Nephron progenitor cell (in vitro differentiated cells): ENCODE measurements around the gene KIRREL3.

Experiments
- DNase-seq: peaks from one replicate; pipeline ENCODE4 v3.0.0; 2021
- H3K27ac Mint-ChIP-seq: 2 replicates; pipeline ENCODE4 v1.8.0; 2021; ENCODE audit warnings: mild to moderate bottlenecking, moderate library complexity, mixed read lengths
- H3K27me3 Mint-ChIP-seq: 2 replicates; pipeline ENCODE4 v1.8.0; 2021; ENCODE audit warnings: mild to moderate bottlenecking, low read depth, mixed read lengths; ENCODE audit not compliant: poor library complexity
- H3K36me3 Mint-ChIP-seq: 2 replicates; pipeline ENCODE4 v1.8.0; 2021; ENCODE audit warnings: low read depth, mixed read lengths
- H3K4me1 Mint-ChIP-seq: 2 replicates; pipeline ENCODE4 v1.8.0; 2021; ENCODE audit warnings: mixed read lengths
- H3K4me3 Mint-ChIP-seq: 2 replicates; pipeline ENCODE4 v1.8.0; 2021; ENCODE audit warnings: mild to moderate bottlenecking, moderate library complexity, mixed read lengths
- H3K9me3 Mint-ChIP-seq: 2 replicates; pipeline ENCODE4 v1.8.0; 2021; ENCODE audit warnings: mild to moderate bottlenecking, moderate library complexity, mixed read lengths
- TF ChIP-seq, protein P1 (sequence below): fragments of 200-600 bp; sonication (generic); IDR thresholded peaks from 2 replicates; pipeline ENCODE4 v1.5.0; 2021; ENCODE audit warnings: antibody characterized with exemption

Gene KIRREL3

DNA sequence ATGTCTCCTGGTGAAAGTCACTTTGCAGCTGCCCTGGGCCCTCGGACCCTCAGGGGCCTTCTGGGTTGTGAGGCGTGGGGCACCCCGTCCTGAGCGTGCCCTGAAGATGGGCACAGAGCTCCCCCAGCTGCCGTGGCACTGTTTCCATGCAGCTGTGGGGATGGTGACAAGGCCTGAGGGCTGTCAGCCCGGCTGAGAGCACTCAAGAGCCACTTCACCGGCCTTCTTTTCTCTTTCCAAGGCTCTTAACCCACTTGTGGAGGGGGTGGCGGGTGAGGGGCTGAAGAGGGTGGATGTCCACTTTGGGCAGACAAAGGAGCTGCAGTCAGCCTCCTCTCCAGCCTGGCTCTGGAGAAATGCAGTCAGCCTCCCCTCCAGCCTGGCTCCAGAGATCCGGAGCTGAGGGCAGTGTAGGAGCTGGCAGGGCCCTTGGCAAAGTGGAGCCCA lies 405.6 kb downstream of the KIRREL3 start:
- no peak for DNase-seq
- peaks cover 3% of the 10 kb centered on the region for H3K27me3 Mint-ChIP-seq
- no peak overlapping the region for H3K4me3 Mint-ChIP-seq
- H3K27ac Mint-ChIP-seq: no peak overlapping the region
- no peaks in the 10 kb centered on the region for H3K36me3 Mint-ChIP-seq
- H3K9me3 Mint-ChIP-seq: peaks cover 4% of the 10 kb centered on the region
- peaks cover 52% of the 10 kb centered on the region for H3K4me1 Mint-ChIP-seq
- TF ChIP-seq, protein P1, sequence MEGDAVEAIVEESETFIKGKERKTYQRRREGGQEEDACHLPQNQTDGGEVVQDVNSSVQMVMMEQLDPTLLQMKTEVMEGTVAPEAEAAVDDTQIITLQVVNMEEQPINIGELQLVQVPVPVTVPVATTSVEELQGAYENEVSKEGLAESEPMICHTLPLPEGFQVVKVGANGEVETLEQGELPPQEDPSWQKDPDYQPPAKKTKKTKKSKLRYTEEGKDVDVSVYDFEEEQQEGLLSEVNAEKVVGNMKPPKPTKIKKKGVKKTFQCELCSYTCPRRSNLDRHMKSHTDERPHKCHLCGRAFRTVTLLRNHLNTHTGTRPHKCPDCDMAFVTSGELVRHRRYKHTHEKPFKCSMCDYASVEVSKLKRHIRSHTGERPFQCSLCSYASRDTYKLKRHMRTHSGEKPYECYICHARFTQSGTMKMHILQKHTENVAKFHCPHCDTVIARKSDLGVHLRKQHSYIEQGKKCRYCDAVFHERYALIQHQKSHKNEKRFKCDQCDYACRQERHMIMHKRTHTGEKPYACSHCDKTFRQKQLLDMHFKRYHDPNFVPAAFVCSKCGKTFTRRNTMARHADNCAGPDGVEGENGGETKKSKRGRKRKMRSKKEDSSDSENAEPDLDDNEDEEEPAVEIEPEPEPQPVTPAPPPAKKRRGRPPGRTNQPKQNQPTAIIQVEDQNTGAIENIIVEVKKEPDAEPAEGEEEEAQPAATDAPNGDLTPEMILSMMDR: no peak

DNA sequence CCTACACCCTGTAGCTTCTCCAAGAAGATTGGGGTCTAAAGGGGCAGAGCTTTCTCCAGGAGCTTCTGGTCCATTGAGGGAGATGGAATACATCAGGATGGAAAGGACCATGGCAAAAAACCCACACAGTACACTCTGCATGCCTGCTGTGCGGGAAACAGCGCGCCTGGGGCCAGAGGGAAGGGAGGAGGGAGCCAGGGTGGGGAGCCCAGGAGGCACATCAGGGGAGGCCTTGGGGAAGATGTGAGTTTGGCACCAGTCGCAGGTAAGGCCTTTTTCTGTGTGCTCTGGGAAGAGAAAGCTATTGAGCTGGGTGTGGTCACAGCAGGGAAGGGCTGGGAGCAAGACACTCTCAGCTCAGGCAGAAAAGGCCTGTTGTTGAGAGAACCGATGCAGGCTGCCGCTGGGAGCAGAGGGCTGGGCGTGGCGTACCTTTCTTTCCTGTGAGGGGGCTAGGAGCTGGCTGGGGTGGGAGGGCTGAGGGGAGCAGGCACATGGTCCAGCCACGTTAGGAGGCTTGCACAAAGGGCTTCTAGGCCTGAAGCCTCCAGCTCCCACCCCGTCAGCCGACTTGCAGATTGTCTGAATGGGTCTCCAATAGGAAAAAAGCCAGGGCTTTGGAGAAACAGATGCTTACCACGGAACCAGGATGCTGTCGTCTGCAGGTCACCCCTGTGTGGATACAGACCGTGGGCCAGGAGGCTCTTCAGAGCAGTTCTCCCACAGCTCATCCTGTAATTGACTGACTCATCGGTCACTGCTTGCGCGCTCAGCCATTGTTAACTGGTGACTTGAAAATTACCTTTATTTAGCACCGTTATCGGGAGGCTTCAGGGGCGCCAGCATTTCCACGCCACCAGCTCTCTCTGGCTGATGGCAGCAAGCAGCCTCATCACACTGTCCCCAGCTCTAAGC lies 407.8 kb downstream of the KIRREL3 start:
- H3K27me3 Mint-ChIP-seq: peaks cover 3% of the 10 kb centered on the region
- H3K4me3 Mint-ChIP-seq: no peak overlapping the region
- peaks cover under 1% of the 10 kb centered on the region for H3K9me3 Mint-ChIP-seq
- TF ChIP-seq, protein P1: no peak
- H3K4me1 Mint-ChIP-seq: peaks cover 37% of the 10 kb centered on the region
- no peaks in the 10 kb centered on the region for H3K36me3 Mint-ChIP-seq
- no peak for DNase-seq
- no peak overlapping the region for H3K27ac Mint-ChIP-seq

DNA sequence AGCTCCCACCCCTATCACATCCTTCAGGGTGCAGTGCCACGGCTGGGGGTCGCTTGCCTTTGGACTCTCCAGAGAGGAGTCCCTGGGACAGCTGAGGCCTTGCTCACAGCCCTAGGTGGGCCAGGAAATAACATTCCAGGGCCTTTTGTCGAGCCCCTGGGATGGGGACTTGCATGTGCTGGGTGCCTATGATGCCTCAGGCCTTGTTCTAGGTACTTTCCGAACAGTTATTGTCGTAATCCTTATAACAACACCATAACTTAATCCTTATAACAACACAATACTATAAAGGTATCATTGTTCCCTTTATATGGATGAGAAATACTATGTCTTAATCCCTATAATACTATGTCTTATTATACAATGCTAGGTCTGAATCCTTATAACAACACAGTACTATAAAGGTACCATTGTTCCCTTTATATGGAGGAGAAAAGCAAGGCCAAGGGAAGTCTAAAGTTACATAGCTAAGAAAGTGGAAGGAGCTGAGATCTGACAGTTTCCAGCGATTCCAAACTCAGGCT lies 408.5 kb downstream of the KIRREL3 start:
- H3K36me3 Mint-ChIP-seq: no peaks in the 10 kb centered on the region
- no peak for DNase-seq
- no peaks in the 10 kb centered on the region for H3K9me3 Mint-ChIP-seq
- no peak overlapping the region for H3K4me3 Mint-ChIP-seq
- H3K27me3 Mint-ChIP-seq: peaks cover 3% of the 10 kb centered on the region
- TF ChIP-seq, protein P1: no peak
- H3K27ac Mint-ChIP-seq: no peak overlapping the region
- H3K4me1 Mint-ChIP-seq: peaks cover 30% of the 10 kb centered on the region

DNA sequence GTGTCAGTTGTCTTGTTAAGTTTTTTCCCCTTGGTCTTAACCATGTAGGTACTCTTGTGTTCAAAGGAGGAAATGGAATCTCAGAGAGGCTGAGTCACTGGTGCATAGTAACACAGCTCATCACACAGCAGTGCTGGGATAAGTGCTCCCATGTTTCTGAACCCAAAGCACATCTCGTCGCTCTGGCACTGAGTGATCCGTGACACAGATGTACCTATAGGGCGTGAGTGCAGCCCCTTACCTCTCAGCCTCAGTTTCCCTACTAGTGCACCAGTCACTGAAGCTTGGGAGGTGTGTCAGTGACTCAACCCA lies 411.1 kb downstream of the KIRREL3 start:
- Mint-ChIP-seq H3K4me1 (peaks cover 24% of the 10 kb centered on the region), H3K4me3 (no peak overlapping the region), H3K36me3 (no peaks in the 10 kb centered on the region), H3K9me3 (no peaks in the 10 kb centered on the region), H3K27ac (no peak overlapping the region), H3K27me3 (peaks cover 5% of the 10 kb centered on the region)
- no peak for DNase-seq
- TF ChIP-seq, protein P1: no peak

DNA sequence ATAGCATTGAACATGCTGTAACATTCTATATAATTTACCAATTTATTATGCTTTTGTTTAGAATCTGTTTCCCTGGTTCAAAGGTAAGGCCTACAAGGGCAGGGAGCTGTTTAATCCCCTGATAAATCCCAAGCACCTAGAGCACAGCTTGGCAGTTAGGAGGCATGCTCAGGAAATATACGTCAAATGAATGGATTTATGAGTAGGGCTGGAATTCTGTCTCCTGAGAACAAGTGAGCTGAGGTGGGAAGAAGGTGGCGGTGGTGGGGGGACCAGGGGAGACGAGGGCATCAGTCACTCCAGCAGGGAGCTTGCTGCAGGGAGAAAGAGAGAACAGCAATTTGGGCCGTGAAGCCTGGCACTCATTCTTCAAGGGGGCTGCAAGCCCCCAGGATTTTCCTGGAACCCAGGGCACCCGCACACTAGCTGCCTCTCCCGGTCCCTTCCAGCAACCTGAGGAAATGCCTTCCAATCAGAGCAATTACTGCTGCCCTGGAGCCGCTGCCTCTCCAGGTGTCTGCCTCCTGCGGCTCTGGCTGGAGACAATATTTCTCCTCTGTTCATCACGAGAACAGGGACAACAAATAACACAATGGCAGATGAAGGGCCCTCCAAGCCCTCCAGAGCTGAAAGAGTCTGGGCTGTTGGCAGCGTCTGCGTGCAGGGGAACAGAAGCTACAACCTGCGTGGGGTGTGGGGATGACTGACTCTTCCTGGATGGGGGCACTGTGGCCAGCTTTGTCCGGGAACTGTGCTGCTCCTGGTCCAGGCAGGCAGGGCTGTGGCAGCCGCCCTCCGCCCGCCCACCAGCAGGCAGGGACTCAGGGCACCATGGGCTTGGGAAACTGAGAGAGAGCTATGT lies 411.7 kb downstream of the KIRREL3 start:
- Mint-ChIP-seq H3K9me3 (no peaks in the 10 kb centered on the region), H3K27me3 (peaks cover 6% of the 10 kb centered on the region), H3K4me1 (peaks cover 24% of the 10 kb centered on the region), H3K27ac (peak overlapping the region; percentile 92), H3K36me3 (no peaks in the 10 kb centered on the region), H3K4me3 (peak overlapping the region; percentile 41)
- DNase-seq: no peak
- TF ChIP-seq, protein P1: no peak
